Astrocyte of the hippocampus (primary cell): ENCODE measurements around the gene RNASE8.

ENCODE experiments used
- DNase-seq: peaks from one replicate; pipeline ENCODE4 v3.0.0; 2011; ENCODE audit warnings: low read depth, low spot score

The RNASE8 gene

GRCh38 chr14:21053184-21054122 is 4.2 kb upstream of the RNASE8 start:
- DNase-seq: no peak

GRCh38 chr14:21054123-21054767 is 3.4 kb upstream of the RNASE8 start:
- DNase-seq: no peak

- DNase-seq: no peak
Measured at GRCh38 chr14:21054768-21055145, 2.9 kb upstream of the RNASE8 start.

- no peak for DNase-seq
Measured at GRCh38 chr14:21055432-21056117, 2.0 kb upstream of the RNASE8 start.

GRCh38 chr14:21056520-21057163 is 980 bp upstream of the RNASE8 start:
- no peak for DNase-seq

- no peak for DNase-seq
Measured at GRCh38 chr14:21058903-21059302, 1.3 kb downstream of the RNASE8 start.

- no peak for DNase-seq
Measured at GRCh38 chr14:21059842-21060613, 2.4 kb downstream of the RNASE8 start.

GRCh38 chr14:21060614-21061346 is 3.2 kb downstream of the RNASE8 start:
- no peak for DNase-seq

- DNase-seq: no peak
Measured at GRCh38 chr14:21061347-21061668, 3.7 kb downstream of the RNASE8 start.

GRCh38 chr14:21063479-21063878 is 5.9 kb downstream of the RNASE8 start:
- DNase-seq: peak; percentile 92

- no peak for DNase-seq
Measured at GRCh38 chr14:21066882-21067502, 9.4 kb downstream of the RNASE8 start.

GRCh38 chr14:21068521-21069387 is 11.1 kb downstream of the RNASE8 start:
- DNase-seq: peak; percentile 78

- DNase-seq: peak; percentile 70
Measured at GRCh38 chr14:21069388-21070082, 11.9 kb downstream of the RNASE8 start.

- peak; percentile 85 for DNase-seq
Measured at GRCh38 chr14:21070083-21070609, 12.5 kb downstream of the RNASE8 start, which contains the start of gene ARHGEF40. Gene ARHGEF40, plus strand, starts transcription at chr14:21070304. Its CDS starts 93 bp downstream, at chr14:21070397.

GRCh38 chr14:21070610-21071224 is 13.1 kb downstream of the RNASE8 start:
- no peak for DNase-seq

GRCh38 chr14:21071225-21072030 is 13.8 kb downstream of the RNASE8 start:
- peak; percentile 96 for DNase-seq

- peak; percentile 46 for DNase-seq
Measured at GRCh38 chr14:21072031-21072473, 14.4 kb downstream of the RNASE8 start.
